Activated naive CD4-positive, alpha-beta T cell treated with anti-CD3 and anti-CD28 coated beads, Interleukin-2, amount 50 U/mL, for 16 hours (primary cell): Measurements from ENCODE around the gene DUSP10.

Source experiments
- DNase-seq: peaks from one replicate; pipeline ENCODE4 v3.0.0-alpha.2; 2020

The DUSP10 gene

DNA sequence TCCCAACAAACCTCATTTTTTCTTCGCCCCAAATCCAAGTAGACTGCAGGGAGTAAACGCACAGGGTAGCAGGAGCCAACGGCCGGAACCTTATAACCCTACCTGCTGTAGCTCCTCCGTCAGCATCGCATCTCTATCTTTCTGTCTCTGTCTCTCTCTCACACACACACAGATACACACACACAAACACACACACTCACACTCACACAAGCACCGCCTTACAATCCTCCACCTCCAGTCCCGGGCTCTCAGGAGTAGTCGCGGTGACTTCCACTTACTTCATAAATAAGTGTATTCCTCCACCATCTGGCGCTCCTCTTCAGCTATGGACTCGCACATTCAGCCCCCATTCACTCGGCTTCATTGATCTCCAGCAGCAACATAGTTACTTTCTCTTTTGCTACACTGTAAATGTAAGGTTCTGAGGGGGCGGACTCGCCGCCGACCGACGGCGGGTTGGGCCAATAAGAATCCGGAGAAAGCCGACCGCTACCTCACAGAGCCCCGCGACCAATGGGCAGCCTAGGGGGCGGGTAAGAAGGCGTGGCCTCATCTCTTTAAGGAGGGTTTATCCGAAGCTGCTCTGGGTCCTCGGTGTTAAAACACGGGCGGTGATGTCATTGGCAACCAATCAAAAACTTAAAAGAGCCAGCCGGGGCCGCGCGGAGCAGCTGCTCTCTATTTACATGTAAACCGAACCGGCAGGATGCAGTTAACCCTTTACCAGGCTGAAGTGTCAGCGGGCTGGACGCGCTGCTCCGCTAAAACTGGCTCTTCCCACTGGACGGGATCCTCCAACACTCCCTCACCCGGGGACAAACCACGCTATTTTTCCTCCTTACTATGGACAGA is at the start of gene DUSP10:
DUSP10 (minus strand) TSS at position 387 of the 852 bp plus-strand sequence. CDS start 2,345 bp downstream, outside the sequence.
- peak; percentile 99 for DNase-seq

DNA sequence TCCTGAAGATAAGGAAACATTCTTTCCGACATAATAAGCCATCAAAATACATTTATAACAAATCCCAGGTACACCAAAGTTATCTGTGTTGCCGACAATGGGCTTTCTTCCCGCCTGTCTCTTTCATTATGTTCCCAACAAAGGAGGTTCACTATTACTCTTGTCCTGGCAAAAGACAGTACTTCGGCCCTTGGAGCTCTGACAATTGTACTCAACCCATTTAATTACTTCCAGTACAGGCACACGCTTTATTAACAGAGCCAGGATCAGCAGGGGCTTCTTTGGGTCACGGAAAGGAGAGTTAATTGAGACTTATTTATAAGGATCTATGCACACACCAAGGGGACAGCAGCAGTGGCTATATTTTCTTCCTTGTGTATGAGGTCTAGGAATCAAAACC is 46.6 kb upstream of the DUSP10 start:
- DNase-seq: no peak

DNA sequence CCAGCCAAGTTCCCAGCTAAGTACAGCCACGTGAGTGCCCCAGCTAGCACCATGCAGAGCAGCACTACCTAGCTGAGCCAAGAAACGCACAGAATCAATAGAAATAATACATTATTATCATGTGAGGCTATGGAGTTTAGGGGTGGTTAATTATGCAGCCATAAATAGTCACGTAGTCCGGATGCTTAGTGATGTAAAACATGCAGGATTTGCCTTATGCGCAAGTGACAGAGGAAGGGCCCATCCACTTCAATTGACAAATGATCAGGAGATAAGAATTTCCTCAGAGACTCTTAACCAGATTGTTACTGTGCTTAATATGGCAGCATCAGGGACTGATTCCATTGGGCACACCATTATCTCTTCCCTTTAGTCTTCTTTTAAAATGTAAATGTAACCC is 44.8 kb upstream of the DUSP10 start:
- no peak for DNase-seq

DNA sequence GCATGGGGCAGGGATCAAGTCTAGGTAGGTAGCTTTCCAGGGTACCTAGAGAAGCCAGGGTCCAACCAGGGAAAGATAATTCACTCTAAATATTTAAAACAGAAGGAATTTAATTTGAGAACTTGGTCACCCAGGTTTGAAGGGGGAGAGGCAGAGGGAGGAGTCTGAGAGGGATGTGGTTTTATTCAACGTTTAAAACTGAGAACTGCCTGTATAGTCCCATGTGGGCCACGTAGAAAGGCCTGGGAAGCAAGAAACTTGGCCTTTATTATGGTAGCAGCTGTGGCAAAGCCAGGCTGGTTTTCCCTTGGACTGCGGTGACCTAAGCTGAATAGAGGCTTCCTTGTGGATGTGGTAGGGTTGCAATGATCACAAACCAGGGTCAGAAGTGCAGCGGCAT is 42.0 kb upstream of the DUSP10 start:
- DNase-seq: no peak

DNA sequence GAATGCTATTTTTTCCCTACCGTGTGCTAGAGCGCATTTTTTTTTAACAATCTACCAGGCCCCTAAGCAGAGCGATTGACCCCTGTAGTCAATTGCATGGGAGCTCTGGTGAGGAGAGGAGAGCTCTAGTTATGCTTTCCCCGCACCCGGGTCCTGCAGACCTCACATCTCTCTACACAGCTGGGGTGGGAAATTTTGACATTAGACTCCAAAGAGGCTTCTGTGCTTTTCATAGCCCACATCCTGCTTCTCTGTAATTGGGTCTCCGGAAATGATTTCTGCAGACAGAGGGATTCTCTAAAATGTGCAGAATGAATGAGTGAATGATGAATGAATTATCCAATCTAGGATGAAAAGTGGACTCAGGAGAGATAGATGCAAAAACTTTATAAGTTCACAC is 41.5 kb upstream of the DUSP10 start:
- no peak for DNase-seq

DNA sequence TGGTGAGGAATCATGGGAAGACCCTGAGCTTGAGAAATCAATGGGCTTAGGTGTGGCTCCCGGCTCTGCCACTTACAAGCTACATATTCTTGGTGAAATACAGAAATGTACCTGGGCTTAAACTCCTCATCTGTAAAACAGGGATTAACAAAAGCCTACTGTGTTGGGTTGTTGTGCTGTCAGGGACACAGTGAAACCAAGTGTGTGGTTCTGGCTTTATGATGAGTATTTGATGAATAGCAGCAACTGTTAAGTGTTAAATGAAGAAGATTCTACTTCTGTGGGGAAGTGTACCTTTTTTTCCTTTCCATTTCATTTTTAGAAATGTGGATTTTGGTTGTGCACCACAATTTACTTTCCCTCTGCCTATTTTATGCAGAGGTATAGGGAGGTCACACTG is 41.1 kb upstream of the DUSP10 start:
- no peak for DNase-seq

DNA sequence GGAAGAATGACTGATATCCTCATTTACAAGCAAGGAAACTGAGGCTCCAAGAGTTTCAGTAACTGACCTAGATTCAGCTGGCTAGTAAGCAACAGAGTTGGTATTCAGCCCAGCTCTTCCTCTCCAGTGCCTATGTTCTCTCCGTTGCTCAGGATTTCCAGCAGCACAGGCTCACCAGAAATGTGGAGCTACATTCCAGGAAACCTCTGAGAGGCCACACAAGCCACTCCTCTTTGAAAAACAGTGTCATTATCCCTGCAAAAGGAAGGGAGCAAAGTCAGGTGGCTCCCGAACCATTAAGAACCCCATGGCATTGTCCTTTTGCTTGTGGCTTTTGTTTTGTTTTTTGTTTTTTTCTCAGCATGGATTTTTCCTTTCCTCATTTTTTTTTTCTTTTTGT is 40.6 kb upstream of the DUSP10 start:
- no peak for DNase-seq

DNA sequence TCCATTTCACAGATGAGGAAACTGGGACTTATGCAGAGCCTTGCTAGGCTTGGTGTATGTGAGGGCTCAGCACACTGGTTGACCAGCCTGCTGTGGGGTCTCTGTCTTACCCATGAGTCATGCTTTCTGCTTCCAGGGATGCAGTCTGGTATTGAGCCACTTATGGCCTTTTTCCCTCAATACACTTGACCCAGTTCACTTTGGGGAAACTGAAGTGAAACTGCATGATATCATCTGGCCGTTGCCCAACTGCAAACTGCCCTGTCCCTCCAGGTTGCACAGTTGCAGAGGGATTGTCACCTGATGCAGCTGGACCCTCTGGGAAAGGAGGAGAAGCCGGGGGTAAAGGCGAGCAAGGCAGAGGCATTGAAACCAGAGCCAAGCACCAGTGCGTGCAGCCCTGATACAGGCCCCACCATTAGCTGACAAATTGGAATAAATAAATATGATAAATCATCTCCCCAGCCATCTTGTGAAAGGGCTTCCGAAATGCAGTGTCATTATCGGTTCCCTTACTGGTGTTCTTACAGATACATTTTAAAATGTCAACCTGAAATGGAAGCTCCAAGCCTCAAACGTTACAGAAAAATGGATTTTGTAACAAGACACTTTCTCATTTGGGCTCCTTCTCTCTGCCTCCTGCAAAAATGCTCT is 39.3 kb upstream of the DUSP10 start:
- no peak for DNase-seq

DNA sequence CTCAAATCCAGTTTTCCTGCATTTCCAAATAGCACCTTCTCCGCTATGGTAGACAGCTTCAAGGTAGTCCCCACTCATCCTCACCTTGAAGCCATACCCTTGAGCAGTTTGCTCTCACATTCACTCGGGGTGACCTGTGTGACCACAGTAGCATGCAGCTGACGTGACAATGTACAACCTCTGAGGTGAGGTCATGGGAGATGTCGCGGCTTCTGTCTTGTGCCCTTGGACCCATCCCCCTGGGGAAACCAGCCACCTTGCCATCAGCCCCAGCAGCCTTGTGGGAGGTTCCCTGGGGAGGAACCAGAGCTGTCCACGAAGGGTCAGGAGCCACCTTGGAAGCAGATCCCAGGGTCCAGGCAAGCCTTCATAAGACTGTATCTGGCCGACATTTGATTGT is 38.3 kb upstream of the DUSP10 start:
- no peak for DNase-seq

DNA sequence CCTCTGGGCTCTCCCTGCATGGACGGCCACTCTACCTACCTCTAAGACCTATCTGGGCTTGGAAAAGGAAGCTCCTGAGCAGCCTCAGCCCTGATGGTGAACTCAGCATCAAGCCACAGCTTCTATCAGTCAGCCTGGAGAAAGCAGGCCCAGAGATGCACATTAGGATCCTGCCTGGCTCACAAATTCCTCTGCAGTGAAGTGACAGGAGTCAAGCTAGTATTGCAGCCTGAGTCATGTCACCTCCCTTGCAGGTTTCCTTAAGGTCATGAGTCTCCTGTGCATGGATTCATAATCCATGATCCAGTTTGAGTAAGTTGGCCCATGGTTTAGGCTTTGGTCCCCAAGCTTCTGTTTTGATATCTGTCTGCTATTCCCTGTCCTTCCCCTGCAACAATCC is 37.9 kb upstream of the DUSP10 start:
- no peak for DNase-seq

DNA sequence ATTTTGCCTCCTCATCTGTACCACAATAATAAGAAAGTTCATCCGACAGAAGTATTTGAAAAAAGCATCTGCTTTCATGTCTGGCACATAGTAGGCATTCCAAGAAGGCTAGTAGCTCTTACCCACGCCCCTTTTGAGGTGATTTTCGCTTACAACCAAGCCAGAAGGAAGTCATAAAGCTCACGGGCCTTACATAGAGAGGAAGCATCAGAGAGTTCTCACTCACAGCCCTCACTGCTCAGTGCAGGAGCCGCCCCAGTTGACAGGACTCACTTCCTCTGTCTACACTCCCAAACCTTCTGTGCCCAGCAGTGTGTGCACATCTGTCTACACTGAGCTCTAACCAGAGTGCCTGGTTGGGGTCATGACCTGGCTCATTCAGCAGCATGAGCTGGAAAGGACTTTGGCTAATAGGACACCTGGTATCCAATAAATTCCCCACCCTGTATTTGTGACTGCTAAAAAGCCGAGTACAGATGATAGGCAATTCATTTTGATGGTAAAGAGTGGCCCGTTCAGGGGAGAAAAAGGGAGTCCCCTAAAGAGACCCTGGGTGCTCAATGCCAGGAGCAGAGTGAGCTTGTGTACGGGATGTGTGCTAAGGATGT is 36.8 kb upstream of the DUSP10 start:
- no peak for DNase-seq

DNA sequence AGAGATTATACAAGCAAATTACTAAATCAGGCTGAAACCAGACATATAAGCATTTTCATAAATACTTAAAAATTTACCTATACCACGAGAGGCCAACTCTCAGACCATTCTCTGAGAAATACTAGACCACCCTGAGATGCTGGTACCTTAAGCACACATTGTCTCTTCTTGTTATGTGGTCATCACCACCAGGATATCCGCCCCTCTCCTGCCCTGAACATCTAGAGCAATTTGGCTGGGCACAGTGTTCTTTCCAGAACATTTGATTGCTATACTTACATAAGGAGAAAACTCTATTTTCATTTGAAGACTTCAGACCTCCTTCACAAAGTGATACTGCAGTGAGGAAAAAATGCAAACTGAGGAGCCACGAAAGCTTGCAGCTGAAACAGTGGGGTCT is 36.2 kb upstream of the DUSP10 start:
- DNase-seq: no peak

DNA sequence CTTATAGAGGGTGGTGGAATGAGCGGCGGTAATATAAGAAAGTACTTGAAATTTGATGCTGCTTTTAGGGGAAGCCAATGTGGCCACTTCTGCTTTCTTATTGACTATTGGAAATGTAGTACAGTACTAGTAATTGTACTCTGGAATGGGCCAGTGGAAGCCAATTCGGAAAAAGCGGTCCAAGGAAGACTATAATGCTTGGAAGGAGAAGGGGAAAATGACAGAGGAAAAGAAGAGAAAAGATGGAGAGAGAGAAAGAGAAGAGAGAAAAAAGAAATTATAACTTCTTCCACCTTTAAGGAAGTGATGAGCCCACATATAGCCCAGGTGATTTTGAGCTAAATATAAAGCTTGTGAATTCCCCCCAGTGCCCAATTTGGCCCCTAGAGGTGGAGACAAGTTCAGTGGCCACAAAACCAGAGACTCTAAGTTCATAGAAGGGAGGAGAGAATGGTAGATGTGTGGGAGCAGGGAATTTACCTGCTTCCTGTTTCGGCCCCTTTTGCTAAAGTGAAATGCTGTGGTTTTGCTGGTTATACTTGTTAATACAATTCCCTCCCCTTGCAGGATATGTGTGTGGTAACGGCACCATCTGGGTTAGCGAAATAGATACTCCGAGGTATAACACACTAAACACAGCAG is 35.7 kb upstream of the DUSP10 start:
- DNase-seq: peak; percentile 22

DNA sequence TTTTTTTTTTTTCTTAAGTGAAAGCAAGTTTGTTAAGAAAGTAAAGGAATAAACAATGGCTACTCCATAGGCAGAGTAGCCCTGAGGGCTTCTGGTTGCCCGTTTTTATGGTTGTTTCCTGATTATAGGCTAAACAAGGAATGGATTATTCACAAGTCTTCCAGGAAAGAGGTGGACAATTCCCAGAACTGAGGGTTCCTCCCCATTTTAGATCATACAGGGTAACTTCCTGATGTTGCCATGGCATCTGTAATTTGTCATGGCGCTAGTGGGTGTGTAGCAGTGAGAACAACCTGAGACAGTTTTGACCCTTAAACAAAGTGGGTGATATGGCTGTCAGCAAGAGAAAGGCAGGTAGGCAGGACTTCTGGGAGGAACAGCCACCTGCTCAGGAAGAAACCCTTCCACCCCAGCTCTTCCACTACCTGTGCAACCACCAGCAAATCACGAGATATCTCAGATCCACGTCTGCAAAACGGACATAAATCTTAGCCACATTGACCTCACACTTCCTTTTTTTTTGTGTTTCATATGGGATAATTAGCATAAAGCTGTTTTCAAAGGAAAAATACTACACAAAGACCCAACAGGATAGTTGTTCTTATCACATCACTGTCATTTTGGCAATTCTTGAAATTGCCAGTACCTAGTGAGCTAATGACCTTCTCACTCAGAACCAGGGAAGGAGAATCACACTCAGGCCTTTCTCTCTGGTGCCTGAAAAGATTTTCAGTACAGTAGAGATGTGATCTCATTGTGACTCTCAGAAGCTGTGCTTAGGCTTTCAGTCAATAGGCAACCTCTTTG is 34.8 kb upstream of the DUSP10 start:
- no peak for DNase-seq

DNA sequence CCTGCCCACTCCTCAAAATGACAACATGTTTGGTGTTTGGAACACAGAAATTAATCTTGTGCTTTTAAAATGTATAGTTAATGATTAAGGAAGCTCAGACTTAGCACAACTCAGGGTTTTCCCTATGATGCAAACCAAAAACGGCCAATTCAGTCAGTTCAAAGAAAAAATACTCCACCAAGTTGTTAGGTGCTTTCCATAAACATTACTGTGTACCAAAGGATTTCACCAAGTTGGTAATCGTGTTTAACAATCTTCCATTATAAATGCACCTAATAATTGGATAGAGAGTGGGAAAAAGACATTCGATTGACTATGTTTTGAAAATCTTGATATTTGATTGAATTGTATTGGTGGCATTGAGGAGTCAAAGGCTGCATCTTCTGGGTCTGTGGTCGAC is 33.3 kb upstream of the DUSP10 start:
- DNase-seq: no peak

DNA sequence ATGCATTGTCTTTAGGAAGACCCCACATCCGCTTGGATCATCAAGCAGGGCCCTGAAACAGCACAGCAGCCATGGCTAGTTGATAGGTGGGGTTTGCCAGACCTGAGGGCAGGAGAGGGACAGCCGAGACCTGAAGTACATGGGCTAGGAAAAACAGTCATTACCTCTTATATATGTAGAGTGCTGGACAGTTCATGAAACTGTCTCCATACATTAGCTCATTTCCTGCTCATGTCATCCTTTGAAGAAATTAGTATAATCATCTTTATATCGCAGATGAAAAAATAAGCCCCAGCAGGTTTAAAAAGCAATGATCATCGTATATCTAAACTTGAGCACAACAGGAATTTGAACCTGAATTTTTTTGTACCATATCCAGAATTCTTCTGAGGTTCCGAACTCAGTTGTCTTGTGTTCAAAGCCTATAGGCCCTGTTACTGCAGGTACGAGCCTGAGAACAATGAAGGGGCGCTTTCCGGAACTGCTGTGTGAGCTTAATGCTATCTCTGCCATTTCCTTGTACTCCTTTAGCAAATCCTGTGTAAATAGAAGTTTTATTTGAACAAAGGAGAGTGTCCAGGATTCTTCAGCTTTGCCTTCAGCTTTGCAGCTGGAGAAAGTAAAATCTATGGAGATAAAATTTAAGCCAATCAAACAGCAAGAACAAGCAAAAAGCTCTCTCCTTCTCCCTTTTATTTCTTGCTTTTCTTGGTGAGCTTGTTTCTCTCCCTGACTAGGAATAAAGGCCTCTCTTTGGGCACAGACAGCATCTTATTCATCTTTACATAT is 32.4 kb upstream of the DUSP10 start:
- no peak for DNase-seq

DNA sequence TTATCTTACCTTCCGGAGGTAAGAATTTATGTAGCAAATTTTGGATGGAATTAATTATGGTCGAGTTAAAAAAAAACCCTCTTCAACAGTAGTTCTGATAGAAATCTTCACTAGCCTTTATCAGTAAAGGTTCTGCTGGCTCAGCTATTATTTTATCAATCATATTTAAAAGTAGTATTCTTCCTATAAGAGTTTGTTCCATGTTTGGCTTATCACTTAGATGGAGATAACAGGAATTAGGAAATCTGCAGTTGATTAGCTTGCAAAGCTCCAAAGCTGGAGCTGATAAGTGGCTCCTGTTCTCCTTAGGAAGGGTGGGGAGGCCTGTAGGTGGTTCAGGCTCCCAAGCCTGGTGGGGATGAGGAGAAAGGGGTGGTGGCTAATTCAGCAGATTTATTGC is 31.5 kb upstream of the DUSP10 start:
- DNase-seq: no peak

DNA sequence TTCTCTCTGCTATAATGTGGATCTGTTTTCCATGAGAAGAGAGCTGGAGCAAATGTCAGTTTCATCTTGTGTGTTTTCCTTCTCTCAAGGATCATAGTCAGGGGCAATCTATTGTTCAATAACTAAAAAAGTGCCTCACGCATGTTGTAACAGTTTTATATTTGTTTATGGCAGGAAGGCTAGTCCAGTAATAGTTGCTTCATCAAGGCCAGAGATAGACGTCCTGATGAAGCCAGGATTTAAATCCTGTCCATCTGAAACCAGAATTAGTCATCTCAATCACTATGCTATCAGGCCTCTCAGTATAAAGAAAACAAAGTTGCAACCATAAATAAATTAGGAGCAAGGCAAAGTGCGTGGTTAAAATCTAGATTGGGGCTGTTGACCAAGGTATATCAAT is 30.2 kb upstream of the DUSP10 start:
- DNase-seq: no peak

DNA sequence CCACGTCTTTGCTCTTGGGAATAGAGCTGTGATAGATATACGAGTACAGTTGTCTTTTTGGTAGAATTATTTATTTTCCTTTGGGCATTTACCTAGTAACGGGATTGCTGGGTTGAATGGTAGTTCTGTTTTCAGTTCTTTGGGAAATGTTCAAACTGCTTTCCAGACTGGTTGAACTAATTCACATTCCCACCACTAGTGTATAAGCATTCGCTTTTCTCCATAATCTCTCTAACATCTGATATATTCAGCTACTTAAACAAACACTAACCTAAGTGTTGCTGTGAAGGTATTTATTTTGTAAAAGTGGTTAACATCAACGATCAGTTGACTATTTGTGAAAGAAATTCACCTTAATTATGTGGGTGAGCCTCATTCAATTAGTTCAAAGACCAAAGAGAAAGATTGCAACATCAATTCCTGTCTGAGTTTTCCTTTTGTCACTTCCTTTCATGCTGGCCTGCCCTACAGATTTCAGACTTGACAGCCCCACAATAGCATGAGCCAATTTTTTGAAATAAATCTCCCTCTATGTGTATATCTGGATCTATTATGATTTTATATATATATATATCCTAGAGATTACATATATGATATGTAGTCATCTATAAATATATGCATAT is 26.7 kb upstream of the DUSP10 start:
- DNase-seq: no peak

DNA sequence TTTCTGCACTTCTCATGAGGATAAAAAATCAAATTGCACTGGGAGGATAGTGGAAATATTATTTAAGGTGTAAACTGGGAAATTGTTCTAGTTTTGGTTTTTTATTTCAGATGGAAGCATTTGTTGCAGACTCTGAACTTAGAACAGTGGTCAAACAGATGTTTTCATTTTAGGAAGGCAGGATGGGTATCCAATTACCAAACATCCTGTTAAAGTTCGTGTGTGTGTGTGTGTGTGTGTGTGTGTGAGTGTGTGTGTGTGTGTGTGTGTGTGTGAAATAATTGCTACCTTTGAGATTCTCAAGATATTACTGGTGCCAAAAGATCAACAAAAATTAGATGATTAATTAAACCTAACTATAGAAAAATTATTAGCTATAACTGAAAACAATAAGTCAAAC is 24.3 kb upstream of the DUSP10 start:
- no peak for DNase-seq

DNA sequence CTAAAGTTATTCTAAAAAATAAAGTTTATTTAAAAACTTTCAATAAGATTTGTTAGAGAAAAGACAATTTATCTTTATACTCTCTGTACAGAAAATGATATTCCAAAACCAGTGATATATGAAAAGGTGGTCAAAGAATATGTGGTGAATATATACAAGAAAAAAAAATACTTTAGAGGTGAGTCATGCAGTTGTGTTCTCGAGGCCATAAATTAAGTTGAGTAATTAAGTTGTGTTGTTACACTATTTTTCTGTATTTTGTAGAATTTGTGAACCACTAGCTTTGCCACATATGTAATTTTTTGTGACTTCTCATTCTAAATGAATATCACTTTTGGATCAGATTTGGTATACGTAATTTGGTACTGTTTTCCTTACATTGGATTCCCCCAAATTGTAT is 23.6 kb upstream of the DUSP10 start:
- DNase-seq: no peak

DNA sequence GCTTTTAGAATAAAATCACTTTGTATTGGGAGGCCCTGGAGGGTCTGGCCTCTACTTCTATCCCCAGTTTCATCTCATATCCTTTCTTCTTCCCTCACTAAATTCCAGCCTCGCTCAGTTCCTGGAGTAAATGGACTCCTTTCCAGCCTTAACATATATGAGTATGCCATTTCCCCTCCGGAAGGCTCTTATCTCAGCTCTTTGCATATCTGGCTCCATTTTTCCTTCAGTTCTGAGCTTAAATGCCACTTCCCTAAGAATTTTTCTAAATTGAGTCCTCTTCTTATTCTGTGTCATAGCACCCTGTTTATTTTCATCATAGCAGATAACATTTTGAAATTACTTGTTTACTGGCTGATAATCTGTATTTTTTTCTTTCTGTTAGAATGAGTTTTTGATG is 20.2 kb upstream of the DUSP10 start:
- no peak for DNase-seq
